H9 (cell line): ENCODE results near the gene ASCC1. TPM values are rescaled to one million over a fixed set of nuclear protein-coding genes. Genes with fewer than 3 reads are reported as not detected.

Experiments used
- DNase-seq: peaks from one replicate; pipeline ENCODE4 v3.0.0-alpha.2; 2017
- H2AFZ ChIP-seq: one replicate; pipeline ENCODE4 v1.6.1; 2013; ENCODE audit warnings: mild to moderate bottlenecking, low read length, control low read depth, moderate library complexity
- H2AK5ac ChIP-seq: 2 replicates; pipeline ENCODE4 v1.6.1; 2013; ENCODE audit warnings: low read length, control low read depth, mixed read lengths; ENCODE audit not compliant: insufficient read length
- H2BK120ac ChIP-seq: one replicate; pipeline ENCODE4 v1.6.1; 2013; ENCODE audit warnings: low read depth, mild to moderate bottlenecking, low read length, control low read depth, inconsistent platforms; ENCODE audit not compliant: poor library complexity, severe bottlenecking
- H2BK12ac ChIP-seq: 2 replicates; pipeline ENCODE4 v1.6.1; 2013; ENCODE audit warnings: low read length, control low read depth, mixed read lengths, low read depth; ENCODE audit not compliant: insufficient read length
- H2BK15ac ChIP-seq: 2 replicates; pipeline ENCODE4 v1.6.1; 2013; ENCODE audit warnings: low read depth, low read length, control low read depth
- H2BK20ac ChIP-seq: one replicate; pipeline ENCODE4 v1.6.1; 2013; ENCODE audit warnings: low read depth, mild to moderate bottlenecking, low read length, control low read depth, inconsistent platforms; ENCODE audit not compliant: poor library complexity, severe bottlenecking
- H2BK5ac ChIP-seq: 2 replicates; pipeline ENCODE4 v1.6.1; 2013; ENCODE audit warnings: low read length, control low read depth, mixed read lengths; ENCODE audit not compliant: insufficient read length
- H3K14ac ChIP-seq: 2 replicates; pipeline ENCODE4 v1.6.1; 2013; ENCODE audit warnings: low read length, control low read depth; ENCODE audit not compliant: insufficient read depth
- H3K18ac ChIP-seq: 2 replicates; pipeline ENCODE4 v1.6.1; 2013; ENCODE audit warnings: low read depth, mild to moderate bottlenecking, mixed read lengths, low read length, control low read depth; ENCODE audit not compliant: insufficient read length
- H3K23ac ChIP-seq: 2 replicates; pipeline ENCODE4 v1.6.1; 2013; ENCODE audit warnings: low read length, control low read depth, mixed read lengths, low read depth; ENCODE audit not compliant: insufficient read length
- H3K23me2 ChIP-seq: 2 replicates; pipeline ENCODE4 v1.6.1; 2013; ENCODE audit warnings: low read depth, mild to moderate bottlenecking, mixed read lengths, low read length, control low read depth; ENCODE audit not compliant: insufficient read length, poor library complexity, severe bottlenecking
- H3K27ac ChIP-seq: 2 replicates; pipeline ENCODE4 v1.5.1; 2013; ENCODE audit warnings: low read length, control low read depth, mixed read lengths, low read depth; ENCODE audit not compliant: insufficient read length
- H3K27me3 ChIP-seq: 2 replicates; pipeline ENCODE4 v1.6.1; 2013; ENCODE audit warnings: low read length, control low read depth, inconsistent platforms; ENCODE audit not compliant: insufficient read depth
- H3K4ac ChIP-seq: 2 replicates; pipeline ENCODE4 v1.6.1; 2013; ENCODE audit warnings: low read depth, mild to moderate bottlenecking, control low read depth, inconsistent platforms, low read length, moderate library complexity
- H3K4me1 ChIP-seq: 2 replicates; pipeline ENCODE4 v1.6.1; 2013; ENCODE audit warnings: low read length, control low read depth, inconsistent platforms; ENCODE audit not compliant: insufficient read depth
- H3K4me2 ChIP-seq: 2 replicates; pipeline ENCODE4 v1.6.1; 2013; ENCODE audit warnings: low read length, control low read depth, mixed read lengths; ENCODE audit not compliant: insufficient read length, insufficient read depth
- H3K56ac ChIP-seq: 2 replicates; pipeline ENCODE4 v1.6.1; 2013; ENCODE audit warnings: low read depth, mild to moderate bottlenecking, mixed read lengths, low read length, control low read depth; ENCODE audit not compliant: insufficient read length
- H3K79me1 ChIP-seq: 2 replicates; pipeline ENCODE4 v1.6.1; 2013; ENCODE audit warnings: low read depth, mild to moderate bottlenecking, moderate library complexity, low read length, control low read depth, inconsistent platforms; ENCODE audit not compliant: insufficient read depth, poor library complexity, severe bottlenecking
- H3K79me2 ChIP-seq: 2 replicates; pipeline ENCODE4 v1.6.1; 2013; ENCODE audit warnings: low read length, control low read depth, inconsistent platforms; ENCODE audit not compliant: insufficient read depth
- H3K9ac ChIP-seq: 2 replicates; pipeline ENCODE4 v1.6.1; 2013; ENCODE audit warnings: low read length, control low read depth, mixed read lengths; ENCODE audit not compliant: insufficient read length; ENCODE audit errors: extremely low read depth
- H3K9me3 ChIP-seq: one replicate; pipeline ENCODE4 v1.6.1; 2013; ENCODE audit warnings: low read depth, low read length, inconsistent platforms; ENCODE audit not compliant: control insufficient read depth
- H3T11ph ChIP-seq: one replicate; pipeline ENCODE4 v1.6.1; 2013; ENCODE audit warnings: mild to moderate bottlenecking, low read length, control low read depth, inconsistent platforms
- H4K20me1 ChIP-seq: one replicate; pipeline ENCODE4 v1.6.1; 2013; ENCODE audit not compliant: control insufficient read depth, insufficient read length, insufficient read depth
- H4K5ac ChIP-seq: 2 replicates; pipeline ENCODE4 v1.6.1; 2013; ENCODE audit warnings: low read depth, mild to moderate bottlenecking, mixed read lengths, low read length, control low read depth; ENCODE audit not compliant: insufficient read length
- H4K8ac ChIP-seq: replicated peaks from 2 replicates; pipeline ENCODE4 v1.6.1; 2013; ENCODE audit warnings: low read length, control low read depth, mixed read lengths, low read depth; ENCODE audit not compliant: insufficient read length
- H4K91ac ChIP-seq: 2 replicates; pipeline ENCODE4 v1.6.1; 2013; ENCODE audit warnings: low read depth, mild to moderate bottlenecking, moderate library complexity, mixed read lengths, low read length, control low read depth; ENCODE audit not compliant: insufficient read length
- H3K27ac Mint-ChIP-seq, 3 experiments: 2 replicates in 2 of 3; 3 replicates in 1 of 3; pipeline ENCODE4 v1.8.0; 2020 to 2021; ENCODE audit warnings: mixed read lengths in 3 of 3, mild to moderate bottlenecking in 1 of 3, moderate library complexity in 1 of 3
- H3K27me3 Mint-ChIP-seq: 2 replicates; pipeline ENCODE4 v1.8.0; 2021; ENCODE audit warnings: low read depth, mild to moderate bottlenecking, moderate library complexity, mixed read lengths
- H3K36me3 Mint-ChIP-seq, 3 experiments: 2 replicates in 2 of 3; 3 replicates in 1 of 3; pipeline ENCODE4 v1.8.0; 2020 to 2021; ENCODE audit warnings: low read depth in 3 of 3, mixed read lengths in 3 of 3; ENCODE audit not compliant: insufficient read depth in 1 of 3
- H3K4me1 Mint-ChIP-seq, 2 experiments: 2 replicates each; pipeline ENCODE4 v1.8.0; 2020; ENCODE audit warnings: mixed read lengths in 2 of 2
- H3K4me3 Mint-ChIP-seq, 2 experiments: 2 replicates in 1 of 2; 3 replicates in 1 of 2; pipeline ENCODE4 v1.8.0; 2020 to 2021; ENCODE audit warnings: mild to moderate bottlenecking in 2 of 2, mixed read lengths in 2 of 2, moderate library complexity in 1 of 2
- H3K9me3 Mint-ChIP-seq, 2 experiments: 2 replicates in 1 of 2; 3 replicates in 1 of 2; pipeline ENCODE4 v1.8.0; 2020; ENCODE audit warnings: mild to moderate bottlenecking in 2 of 2, mixed read lengths in 2 of 2, moderate library complexity in 1 of 2
- CTCF ChIP-seq: fragments of 200-600 bp; sonication (generic); conservative IDR thresholded peaks from 3 replicates; pipeline ENCODE4 v1.8.0; 2021; ENCODE audit warnings: antibody characterized with exemption, mild to moderate bottlenecking
- WGBS: extraction: QIAGEN DNeasy Blood & Tissue Kit; methylation state at CpG from one replicate; pipeline ENCODE4 v1.1.7; 2013; ENCODE audit warnings: missing lambda C conversion rate, low lambda C conversion rate, mixed read lengths; ENCODE audit not compliant: insufficient read length; ENCODE audit errors: extremely low coverage; 5-methylcytosine and 5-hydroxymethylcytosine counted together
- total RNA-seq: library from RNA; stranded (reverse); gene quantifications from 2 replicates; pipeline ENCODE4 v1.2.1, GENCODE V29; 2021

ASCC1 gene
- total RNA-seq, 1 experiment from 2014 or later, result 41.2 TPM

GRCh38 chr10:72104472-72105097 is 111.5 kb downstream of the ASCC1 start:
- H3K14ac ChIP-seq, result no peak overlapping the region
- no peak overlapping the region for H2AK5ac ChIP-seq
- no peak overlapping the region for H3K27ac ChIP-seq
- no peaks in the 10 kb centered on the region for H3K27me3 ChIP-seq
- no peak for TF ChIP-seq CTCF
- no peaks in the 10 kb centered on the region for H3K9me3 Mint-ChIP-seq
- no peak overlapping the region for H4K5ac ChIP-seq
- H3K23ac ChIP-seq, result no peak overlapping the region
- no peaks in the 10 kb centered on the region for H3K23me2 ChIP-seq
- H3K79me2 ChIP-seq, result no peaks in the 10 kb centered on the region
- no peak overlapping the region for H3K4me2 ChIP-seq
- H2BK15ac ChIP-seq, result no peak overlapping the region
- no peaks in the 10 kb centered on the region for H3K9me3 ChIP-seq
- no peak overlapping the region for H3K18ac ChIP-seq
- no CpG with 5 or more reads among the region's 8 CpGs for whole genome bisulfite sequencing
- no peak overlapping the region for H3K4me3 Mint-ChIP-seq
- no peaks in the 10 kb centered on the region for H4K20me1 ChIP-seq
- no peak overlapping the region for H2BK12ac ChIP-seq
- DNase-seq, result no peak
- no peaks in the 10 kb centered on the region for H3K4me1 ChIP-seq
- H3T11ph ChIP-seq, result no peak overlapping the region
- no peak overlapping the region for H4K91ac ChIP-seq
- no peak overlapping the region for H3K9ac ChIP-seq
- H3K27ac Mint-ChIP-seq, result 0 out of 7 replicates have a peak overlapping the region, but pooled peaks of 1 of the 3 experiments have one; percentile 16
- no peak overlapping the region for H2BK120ac ChIP-seq
- no peak overlapping the region for H3K4ac ChIP-seq
- H3K56ac ChIP-seq, result no peak overlapping the region
- peaks cover 0 to 4% of the 10 kb centered on the region in 2 experiments; a peak in 1 of 4 replicates for H3K4me1 Mint-ChIP-seq
- H2BK5ac ChIP-seq, result no peak overlapping the region
- H3K36me3 Mint-ChIP-seq, result peaks cover 0 to 12% (median 12%) of the 10 kb centered on the region in 3 experiments; a peak in 5 of 7 replicates
- no peak overlapping the region for H4K8ac ChIP-seq
- H2AFZ ChIP-seq, result no peak overlapping the region
- no peaks in the 10 kb centered on the region for H3K27me3 Mint-ChIP-seq
- H3K79me1 ChIP-seq, result no peaks in the 10 kb centered on the region
- H2BK20ac ChIP-seq, result no peak overlapping the region
